PFSK-1 (cell line): Measurements from ENCODE around the gene CD300LD.

Source experiments
- FOXP2 ChIP-seq: optimal IDR thresholded peaks from 2 replicates; pipeline ENCODE3; 2011; ENCODE audit warnings: borderline replicate concordance, control low read depth, inconsistent platforms; ENCODE audit not compliant: insufficient read depth; ENCODE audit errors: extremely low read length, extremely low read depth
- POLR2AphosphoS5 ChIP-seq: IDR thresholded peaks from 2 replicates; pipeline ENCODE4 v1.6.1; 2012; ENCODE audit warnings: low read depth, mild to moderate bottlenecking, control low read depth, low read length, moderate library complexity
- REST ChIP-seq, 2 experiments: IDR thresholded peaks; 2 replicates each; pipeline versions ENCODE4 v1.6.1 to v1.8.0; 2011 to 2012; ENCODE audit warnings: low read depth in 2 of 2, low read length in 2 of 2, control low read depth in 1 of 2, inconsistent platforms in 1 of 2, mild to moderate bottlenecking in 1 of 2, moderate library complexity in 1 of 2; ENCODE audit not compliant: insufficient read depth in 1 of 2
- SIN3A ChIP-seq: IDR thresholded peaks from 2 replicates; pipeline ENCODE4 v1.6.1; 2012; ENCODE audit warnings: mild to moderate bottlenecking, low read length, moderate library complexity, borderline replicate concordance; ENCODE audit not compliant: insufficient read depth
- TAF1 ChIP-seq: IDR thresholded peaks from 2 replicates; pipeline ENCODE4 v1.6.1; 2012; ENCODE audit warnings: low read length, control low read depth, borderline replicate concordance; ENCODE audit not compliant: insufficient read depth

The CD300LD gene

GRCh38 chr17:74547736-74548135 is 44.3 kb downstream of the CD300LD start:
- no peak for TF ChIP-seq POLR2AphosphoS5
- TF ChIP-seq SIN3A = no peak
- no peak for TF ChIP-seq REST (IDR thresholded peaks at IDR 0.05; ENCODE audit: insufficient read depth in 1 of 2, low read depth in 2 of 2, low read length in 2 of 2)
- TF ChIP-seq FOXP2 = no peak
- TF ChIP-seq TAF1 = no peak

- no peak for TF ChIP-seq SIN3A
- TF ChIP-seq REST (IDR thresholded peaks at IDR 0.05; ENCODE audit: insufficient read depth in 1 of 2, low read depth in 2 of 2, low read length in 2 of 2) = no peak
- TF ChIP-seq TAF1 = no peak
- no peak for TF ChIP-seq POLR2AphosphoS5
Observed at GRCh38 chr17:74547264-74547663, 44.8 kb downstream of the CD300LD start.

- TF ChIP-seq REST (IDR thresholded peaks at IDR 0.05; ENCODE audit: insufficient read depth in 1 of 2, low read depth in 2 of 2, low read length in 2 of 2) (no peak), POLR2AphosphoS5 (no peak), FOXP2 (no peak), SIN3A (no peak), TAF1 (no peak)
Observed at GRCh38 chr17:74546586-74546985, 45.5 kb downstream of the CD300LD start.

- TF ChIP-seq TAF1 (no peak), REST (IDR thresholded peaks at IDR 0.05; ENCODE audit: insufficient read depth in 1 of 2, low read depth in 2 of 2, low read length in 2 of 2) (no peak), POLR2AphosphoS5 (no peak), SIN3A (no peak), FOXP2 (no peak)
Observed at GRCh38 chr17:74545843-74546230, 46.2 kb downstream of the CD300LD start, which contains the start of gene CD300C. Gene CD300C (minus strand): TSS chr17:74546115. CDS start chr17:74545782, 333 bp downstream.
